Ovary (tissue), 9 donors: Measurements from ENCODE around the gene CKB. TPM values are rescaled to one million over a fixed set of nuclear protein-coding genes. Genes with fewer than 3 reads are reported as not detected.

ENCODE experiments used
- DNase-seq, 5 donors: peaks; one replicate each; pipeline ENCODE4 v3.0.0-alpha.2; 2019 to 2020
- H3K27ac ChIP-seq, 2 donors: fragments of 200-600 bp; one replicate each; pipeline versions ENCODE4 v1.5.1 to v1.8.0; 2019 to 2022
- H3K27me3 ChIP-seq: fragments of 200-600 bp; one replicate; pipeline ENCODE4 v1.8.0; 2022
- H3K36me3 ChIP-seq: fragments of 200-600 bp; sonication (generic); one replicate; pipeline ENCODE4 v1.5.1; 2019
- H3K4me1 ChIP-seq: one replicate; pipeline ENCODE4 v1.8.1; 2013; ENCODE audit warnings: mild to moderate bottlenecking, moderate library complexity; ENCODE audit not compliant: insufficient read depth
- H3K4me3 ChIP-seq: fragments of 200-600 bp; sonication (generic); one replicate; pipeline ENCODE4 v1.5.1; 2017
- H3K9me3 ChIP-seq, 2 donors: fragments of 200-600 bp in 1 of 2; sonication (generic) in 1 of 2; one replicate each; pipeline versions ENCODE4 v1.5.1 to v1.8.1; 2013 to 2019; ENCODE audit warnings: mild to moderate bottlenecking in 1 of 2, moderate library complexity in 1 of 2
- EP300 ChIP-seq: sonication (generic); formaldehyde crosslinking; IDR thresholded peaks from one replicate; pipeline ENCODE4 v1.6.1; 2017; ENCODE audit warnings: antibody characterized with exemption
- POLR2A ChIP-seq: fragments of 450-650 bp; IDR thresholded peaks from one replicate; pipeline ENCODE4 v1.6.1; 2017; ENCODE audit warnings: antibody characterized with exemption, mild to moderate bottlenecking, moderate library complexity
- WGBS, 3 donors: extraction: QIAGEN DNeasy Blood & Tissue Kit in 1 of 3; methylation state at CpG; one replicate each; pipeline versions ENCODE4 v1.1.5 to v1.1.7; 2013 to 2017; 5-methylcytosine and 5-hydroxymethylcytosine counted together
- intact Hi-C, 4 donors: fragments of 100-400 bp; cut with DNase I; formaldehyde crosslinking; loops; one replicate each; pipeline versions ENCODE4 v1.11.0 to v1.15.1; 2022 to 2023
- polyA plus RNA-seq, 2 donors: library from polyadenylated mRNA; stranded (reverse); fragments of 200-250 nt in 1 of 2; fragments of 350-450 nt in 1 of 2; fragmentation: Illumina TruSeq in 1 of 2; extraction: RNeasy Lipid Tissue Mini Kit (QIAGEN cat#74804) in 1 of 2; gene quantifications; one replicate each; pipeline ENCODE4 v1.2.3, GENCODE V29; 2013 to 2014
- total RNA-seq, 7 donors: library from RNA; depleted of rRNA in 2 of 7; stranded (reverse); fragments of >200 nt in 2 of 7; fragmentation: NEBNext Ultra II Directional in 3 of 7; extraction: Animal tissue kit (Norgen Biotek cat#: 25700) in 3 of 7; gene quantifications; one replicate each; pipeline versions ENCODE4 v1.1.0 to v1.2.4, GENCODE V29; 2016 to 2023
- TF ChIP-seq, protein P1 (sequence below), 3 donors: fragments of 450-650 bp in 2 of 3; fragments of 200-600 bp in 1 of 3; IDR thresholded peaks; one replicate each; pipeline versions ENCODE4 v1.5.1 to v1.8.0; 2016 to 2022; ENCODE audit warnings: antibody characterized with exemption in 3 of 3, mild to moderate bottlenecking in 1 of 3
- donor health status: DM: no; HTN: no; CAD: no; lungs with moderate emphysema.
- donor health status: DM: no; HTN: no; CAD: no.
- donor health status: Bipolar disorder and iron deficiency.
- donor health status: DM: yes; HTN: yes; CAD: no.
- donor health status: DM: no; HTN: no; CAD: no.
- donor health status: DM: yes; HTN: yes; CAD: no.

The CKB gene
- total and polyA plus RNA-seq, 9 donors, result 47.5 to 284 (median 134) TPM

DNA sequence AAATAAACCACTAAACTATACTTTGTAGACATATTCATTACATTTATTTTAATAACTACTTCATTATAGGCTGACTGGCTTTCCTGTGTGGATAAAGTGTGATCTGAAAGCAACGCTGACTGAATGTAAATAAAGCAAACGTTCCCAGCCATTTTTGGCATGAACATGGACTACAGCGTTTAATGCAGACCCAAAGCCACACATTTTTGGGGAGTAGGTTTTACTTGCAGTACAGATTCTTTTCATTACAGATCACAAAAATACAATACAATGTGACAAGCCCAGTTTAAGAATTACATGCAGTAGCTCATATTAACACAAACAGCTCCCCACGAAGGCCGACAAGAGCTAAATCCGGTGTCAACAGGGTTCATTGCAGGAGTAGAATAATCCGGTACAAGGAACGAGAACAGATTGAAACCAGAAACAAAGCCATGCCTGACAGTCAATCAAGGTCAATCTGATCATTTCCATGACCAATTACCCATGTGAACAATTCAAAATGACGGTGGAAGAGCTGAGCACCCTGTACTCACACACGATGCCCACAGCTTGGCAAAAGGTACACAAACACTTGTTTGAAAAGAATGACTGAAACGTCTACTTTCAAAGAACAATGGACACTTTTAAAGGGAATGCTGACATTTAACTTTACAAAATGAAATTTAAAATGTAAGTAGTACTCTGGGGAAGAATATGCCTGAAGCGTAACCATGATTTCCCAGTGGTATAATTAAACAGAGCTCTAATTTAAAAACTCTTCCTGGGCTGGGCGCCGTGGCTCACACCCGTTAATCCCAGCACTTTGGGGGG, 34.5 kb upstream of the CKB start:
- Histone ChIP-seq H3K27me3 (no peaks in the 10 kb centered on the region), H3K36me3 (no peaks in the 10 kb centered on the region), H3K27ac (no peak overlapping the region), H3K9me3 (no peaks in the 10 kb centered on the region), H3K4me3 (no peak overlapping the region), H3K4me1 (peaks cover 6% of the 10 kb centered on the region)
- 41 to 53% (median 48%) methylated on average over 15 of the region's 15 CpGs for WGBS, 3 donors
- TF ChIP-seq, protein P1, sequence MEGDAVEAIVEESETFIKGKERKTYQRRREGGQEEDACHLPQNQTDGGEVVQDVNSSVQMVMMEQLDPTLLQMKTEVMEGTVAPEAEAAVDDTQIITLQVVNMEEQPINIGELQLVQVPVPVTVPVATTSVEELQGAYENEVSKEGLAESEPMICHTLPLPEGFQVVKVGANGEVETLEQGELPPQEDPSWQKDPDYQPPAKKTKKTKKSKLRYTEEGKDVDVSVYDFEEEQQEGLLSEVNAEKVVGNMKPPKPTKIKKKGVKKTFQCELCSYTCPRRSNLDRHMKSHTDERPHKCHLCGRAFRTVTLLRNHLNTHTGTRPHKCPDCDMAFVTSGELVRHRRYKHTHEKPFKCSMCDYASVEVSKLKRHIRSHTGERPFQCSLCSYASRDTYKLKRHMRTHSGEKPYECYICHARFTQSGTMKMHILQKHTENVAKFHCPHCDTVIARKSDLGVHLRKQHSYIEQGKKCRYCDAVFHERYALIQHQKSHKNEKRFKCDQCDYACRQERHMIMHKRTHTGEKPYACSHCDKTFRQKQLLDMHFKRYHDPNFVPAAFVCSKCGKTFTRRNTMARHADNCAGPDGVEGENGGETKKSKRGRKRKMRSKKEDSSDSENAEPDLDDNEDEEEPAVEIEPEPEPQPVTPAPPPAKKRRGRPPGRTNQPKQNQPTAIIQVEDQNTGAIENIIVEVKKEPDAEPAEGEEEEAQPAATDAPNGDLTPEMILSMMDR (IDR thresholded peaks at IDR 0.05), result no peak
- intact Hi-C loops, result no loop called here
- no peak for DNase-seq

DNA sequence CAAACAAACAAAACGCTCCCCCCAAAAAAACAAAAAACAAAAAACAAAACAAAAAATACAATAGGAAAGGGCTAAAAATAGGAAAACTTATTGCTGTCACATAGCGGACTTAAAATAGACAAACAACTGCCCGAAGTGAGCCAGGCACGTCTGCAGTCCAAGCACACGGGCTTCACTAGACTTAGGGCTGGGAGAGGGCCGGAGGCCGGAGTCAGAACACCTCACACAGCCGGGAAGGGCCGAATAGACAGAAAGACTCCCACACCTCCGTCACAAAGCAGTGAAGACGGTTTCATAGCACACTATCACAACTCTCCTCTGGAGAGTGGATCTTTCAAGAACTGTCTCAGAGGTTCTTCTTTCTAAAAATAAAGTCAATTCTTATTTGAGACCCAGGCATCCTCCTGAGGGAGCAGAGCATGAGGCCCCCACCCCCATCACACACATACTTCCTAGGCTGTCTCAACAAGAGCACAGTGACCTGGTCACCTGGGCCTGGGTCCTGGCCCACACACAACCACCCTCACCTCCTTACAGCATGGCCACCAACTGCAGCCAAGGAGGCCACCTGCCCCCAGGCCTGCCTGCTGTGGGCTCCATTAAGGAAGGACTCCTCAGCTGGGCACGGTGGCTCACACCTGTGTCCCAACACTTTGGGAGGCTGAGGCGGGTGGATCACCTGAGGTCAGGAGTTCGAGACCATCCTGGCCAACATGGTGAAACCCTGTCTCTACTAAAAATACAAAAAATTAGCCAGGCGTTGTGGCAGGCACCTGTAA, 33.1 kb upstream of the CKB start:
- WGBS, 3 donors, result 68 to 75% (median 74%) methylated on average over 14 to 15 of the region's 15 CpGs
- intact Hi-C loops, result no loop called here
- Histone ChIP-seq H3K4me3 (no peak overlapping the region), H3K27me3 (no peaks in the 10 kb centered on the region), H3K27ac (no peak overlapping the region), H3K36me3 (no peaks in the 10 kb centered on the region), H3K9me3 (no peaks in the 10 kb centered on the region), H3K4me1 (peaks cover 1% of the 10 kb centered on the region)
- TF ChIP-seq, protein P1 (IDR thresholded peaks at IDR 0.05), result no peak
- TF ChIP-seq POLR2A, result no peak
- TF ChIP-seq EP300, result no peak
- DNase-seq, result peak in 1 of 5 donors; percentile 18

DNA sequence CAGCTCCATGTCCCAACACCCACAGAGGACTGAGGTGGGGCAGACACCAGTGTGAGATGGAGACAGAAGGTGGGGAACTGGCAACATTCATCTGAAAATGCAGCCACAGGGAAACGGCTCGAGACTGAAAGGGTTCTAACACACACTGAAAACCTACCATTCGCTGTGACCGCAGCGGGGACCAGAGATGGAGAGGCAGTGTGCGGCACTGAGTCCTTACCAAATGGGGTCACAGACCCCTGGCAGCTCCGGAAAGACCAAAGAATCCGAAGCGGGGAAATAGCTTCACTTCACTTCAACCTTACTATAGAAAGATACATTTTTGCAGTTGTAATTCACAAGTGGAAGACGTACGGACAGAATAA, 30.2 kb upstream of the CKB start:
- H3K4me3 ChIP-seq, result no peak overlapping the region
- intact Hi-C loops, result loop anchor here in 1 of 4 donors (5.0 kb wide), 1 partner anchor 36 kb away; no protein-coding TSS in a partner anchor
- H3K9me3 ChIP-seq, result no peaks in the 10 kb centered on the region
- WGBS, 3 donors, result 93 to 95% (median 94%) methylated on average over 11 of the region's 11 CpGs
- DNase-seq, result peak in 1 of 5 donors; percentile 15
- no peaks in the 10 kb centered on the region for H3K27me3 ChIP-seq
- H3K4me1 ChIP-seq, result peaks cover 1% of the 10 kb centered on the region
- no peak overlapping the region for H3K27ac ChIP-seq
- TF ChIP-seq, protein P1 (IDR thresholded peaks at IDR 0.05), result no peak
- no peak for TF ChIP-seq EP300
- TF ChIP-seq POLR2A, result no peak
- H3K36me3 ChIP-seq, result no peaks in the 10 kb centered on the region

DNA sequence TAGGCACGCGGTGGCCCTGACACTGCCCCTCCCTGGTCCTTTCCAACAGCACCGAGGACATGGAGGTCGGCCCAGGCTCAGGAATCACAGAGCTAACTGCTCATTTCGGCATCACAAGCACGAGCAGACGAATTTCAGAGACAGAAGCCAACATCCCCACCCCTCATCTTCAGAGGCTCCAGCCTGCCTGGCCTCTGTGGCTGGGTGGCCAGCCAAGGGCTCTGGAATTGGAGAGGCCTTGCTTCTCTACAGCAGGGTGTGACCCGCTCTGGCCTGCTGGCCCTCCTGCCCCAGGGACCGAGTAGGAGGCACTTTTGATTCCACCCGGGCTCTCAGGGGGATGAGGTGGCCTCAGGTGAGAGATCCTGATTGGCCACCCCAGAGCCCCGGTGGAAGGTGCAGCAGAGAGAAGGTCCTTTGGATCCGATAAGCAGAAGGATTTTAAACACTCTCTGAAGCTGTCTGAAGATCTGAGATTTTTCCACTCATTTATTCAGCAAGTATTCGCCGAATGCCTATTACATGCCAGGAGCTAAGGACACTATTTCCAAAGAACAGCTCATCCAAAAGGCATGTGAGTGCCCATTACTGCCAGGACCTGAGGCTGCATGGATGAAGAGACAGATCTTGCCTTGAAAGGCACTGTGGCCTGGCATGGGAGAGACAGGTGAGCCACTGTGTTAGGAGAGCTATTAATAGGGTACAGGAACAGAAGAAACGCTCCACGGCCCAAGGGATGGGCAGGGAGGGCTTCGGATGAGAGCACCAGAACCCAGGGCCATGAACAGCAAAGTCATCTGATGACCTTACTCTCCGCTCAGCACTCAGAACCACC, 29.6 kb upstream of the CKB start:
- no peak overlapping the region for H3K4me3 ChIP-seq
- intact Hi-C loops, result loop anchor here in 1 of 4 donors (5.0 kb wide), 1 partner anchor 35 kb away; no protein-coding TSS in a partner anchor
- no peaks in the 10 kb centered on the region for H3K9me3 ChIP-seq
- peak overlapping the region in 1 of 2 donors; percentile 45 for H3K27ac ChIP-seq
- peaks cover 1% of the 10 kb centered on the region for H3K4me1 ChIP-seq
- no peak for TF ChIP-seq POLR2A
- TF ChIP-seq, protein P1 (IDR thresholded peaks at IDR 0.05), result no peak
- TF ChIP-seq EP300, result no peak
- 57 to 75% (median 73%) methylated on average over 18 of the region's 18 CpGs for WGBS, 3 donors
- H3K36me3 ChIP-seq, result no peaks in the 10 kb centered on the region
- DNase-seq, result peak in 2 of 5 donors; percentile 9 to 35
- H3K27me3 ChIP-seq, result no peaks in the 10 kb centered on the region
